ENCODE measurements around the gene WNT8A.

- TF ChIP-seq CTCF (conservative IDR thresholded peaks at IDR 0.05): no peak
- no peak for TF ChIP-seq ZFX (IDR thresholded peaks at IDR 0.05)
These were observed 23.4 kb downstream of the WNT8A start for GRCh38 chr5:138107213-138107612.
